Activated T-cell treated with anti-CD3 and anti-CD28 coated beads, Interleukin-2, amount 50 U/mL, for 4 hours (primary cell): Measurements from ENCODE around the gene ADCY10. TPM values are rescaled to one million over a fixed set of nuclear protein-coding genes. Genes with fewer than 3 reads are reported as not detected.
"Not testable (repeated sequence)": the region's sequence is repeated elsewhere in the genome, so short reads cannot be mapped to it uniquely, and the experiment has no call there.

Experiments
- ATAC-seq, 2 donors: fragments of 200-7000 bp; cut with Tn5 transposase; one replicate each; pipeline ENCODE4 v1.10.0; 2021
- DNase-seq: peaks from one replicate; pipeline ENCODE4 v3.0.0-alpha.2; 2020
- H3K27me3 Mint-ChIP-seq: one replicate; pipeline ENCODE4 v1.8.0; 2021; ENCODE audit warnings: low read depth, mixed read lengths
- H3K36me3 Mint-ChIP-seq: one replicate; pipeline ENCODE4 v1.8.0; 2022; ENCODE audit warnings: mixed read lengths; ENCODE audit not compliant: insufficient read depth
- H3K4me1 Mint-ChIP-seq: one replicate; pipeline ENCODE4 v1.8.0; 2021; ENCODE audit warnings: low read depth, mixed read lengths
- H3K4me3 Mint-ChIP-seq: one replicate; pipeline ENCODE4 v1.8.0; 2021; ENCODE audit warnings: mild to moderate bottlenecking, moderate library complexity, mixed read lengths
- H3K9me3 Mint-ChIP-seq: one replicate; pipeline ENCODE4 v1.8.0; 2021; ENCODE audit warnings: mixed read lengths
- total RNA-seq, 3 donors: library from RNA; stranded (reverse); gene quantifications; one replicate each; pipeline ENCODE4 v1.2.1, GENCODE V29; 2021

Gene ADCY10
- total RNA-seq, 3 donors from 2014 or later: not detected

DNA sequence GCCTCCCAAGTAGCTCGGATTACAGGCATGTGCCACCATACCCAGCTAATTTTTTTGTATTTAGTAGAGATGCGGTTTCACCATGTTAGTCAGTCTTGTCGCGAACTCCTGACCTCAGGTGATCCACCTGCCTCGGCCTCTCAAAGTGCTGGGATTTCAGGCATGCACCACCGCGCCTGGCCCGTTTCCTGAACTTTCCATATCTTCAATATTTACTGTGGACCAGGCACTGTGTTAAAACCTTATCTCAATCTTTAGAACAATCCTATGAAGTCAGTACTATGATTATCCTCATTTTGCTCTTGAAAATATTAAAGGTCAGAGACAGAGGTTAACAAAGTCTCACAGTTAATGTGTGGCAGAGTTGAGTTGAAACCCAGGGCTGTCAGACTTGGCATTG lies 1.6 kb upstream of the ADCY10 start:
- no peak for DNase-seq
- H3K4me1 Mint-ChIP-seq: no peaks in the 10 kb centered on the region
- no peaks in the 10 kb centered on the region for H3K9me3 Mint-ChIP-seq
- H3K27me3 Mint-ChIP-seq: no peaks in the 10 kb centered on the region
- ATAC-seq: no peak
- no peak overlapping the region for H3K4me3 Mint-ChIP-seq
- H3K36me3 Mint-ChIP-seq: peaks cover 8% of the 10 kb centered on the region

DNA sequence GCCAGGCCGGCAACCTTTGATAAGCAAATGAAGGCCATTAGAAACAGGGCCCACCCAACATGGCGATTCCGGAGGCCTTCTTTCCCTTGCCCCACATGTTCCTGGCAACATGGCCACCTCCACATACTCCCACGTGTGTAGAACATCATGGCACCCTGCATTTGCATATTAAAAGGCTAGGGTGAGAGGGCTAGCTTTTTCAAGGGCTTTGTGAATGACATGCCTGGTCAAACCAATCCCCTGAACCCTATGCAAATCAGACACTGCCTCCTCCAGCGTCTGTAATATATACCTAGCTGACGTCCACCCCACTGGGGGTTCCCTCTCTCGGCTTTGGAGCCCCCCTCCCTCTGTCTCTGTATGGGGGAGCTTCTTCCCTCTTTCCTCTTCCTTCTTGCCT lies 1.6 kb downstream of the ADCY10 start:
- Mint-ChIP-seq H3K36me3 (peaks cover 2% of the 10 kb centered on the region), H3K9me3 (peaks cover 11% of the 10 kb centered on the region), H3K27me3 (no peaks in the 10 kb centered on the region), H3K4me3 (no peak overlapping the region), H3K4me1 (no peaks in the 10 kb centered on the region)
- ATAC-seq: no peak
- no peak for DNase-seq

DNA sequence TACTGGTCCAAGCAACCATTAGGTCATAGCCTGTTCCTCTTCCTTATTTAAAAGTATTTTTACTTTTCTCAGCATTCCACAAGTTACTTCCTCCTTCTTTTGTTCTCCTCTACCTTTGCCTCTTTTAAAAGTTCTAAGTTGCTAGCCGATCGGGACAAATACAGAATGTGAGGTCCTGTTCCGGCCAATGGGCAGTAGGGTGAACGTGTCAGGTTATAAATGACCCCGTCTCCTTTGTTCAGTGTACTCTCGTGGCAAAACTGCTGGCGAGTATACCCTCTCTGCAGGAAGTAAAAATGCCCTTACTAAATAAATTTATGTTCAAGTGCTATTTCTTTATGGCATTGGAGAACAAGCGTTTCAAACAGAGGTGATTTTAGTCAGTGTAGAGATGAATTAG lies 2.5 kb downstream of the ADCY10 start:
- DNase-seq (no peak), ATAC-seq (no peak)
- Mint-ChIP-seq H3K4me1 (no peaks in the 10 kb centered on the region), H3K4me3 (no peak overlapping the region), H3K36me3 (no peaks in the 10 kb centered on the region), H3K27me3 (no peaks in the 10 kb centered on the region), H3K9me3 (peaks cover 11% of the 10 kb centered on the region)

DNA sequence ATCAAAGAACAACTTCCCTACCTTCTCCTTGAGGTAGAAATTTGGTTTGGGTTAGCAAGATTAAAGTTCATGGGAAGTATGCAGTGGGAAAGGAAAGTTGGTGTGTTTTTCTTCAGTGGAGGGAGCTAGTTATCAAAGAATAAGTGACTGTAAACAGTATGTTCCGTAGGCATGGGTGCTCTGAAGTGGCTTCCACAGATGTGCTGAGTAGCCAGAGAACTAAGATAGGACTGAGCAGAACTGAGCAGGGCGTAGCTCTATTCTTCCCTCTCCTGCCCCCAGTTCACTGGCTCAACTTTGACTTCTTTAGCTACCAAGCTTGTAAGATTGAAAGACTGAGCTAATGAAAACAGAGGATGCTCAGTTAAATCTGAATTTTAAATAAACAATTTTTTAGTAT lies 3.4 kb downstream of the ADCY10 start:
- DNase-seq: no peak
- H3K4me1 Mint-ChIP-seq: no peaks in the 10 kb centered on the region
- H3K36me3 Mint-ChIP-seq: no peaks in the 10 kb centered on the region
- H3K4me3 Mint-ChIP-seq: no peak overlapping the region
- no peak for ATAC-seq
- no peaks in the 10 kb centered on the region for H3K27me3 Mint-ChIP-seq
- peaks cover 11% of the 10 kb centered on the region for H3K9me3 Mint-ChIP-seq

DNA sequence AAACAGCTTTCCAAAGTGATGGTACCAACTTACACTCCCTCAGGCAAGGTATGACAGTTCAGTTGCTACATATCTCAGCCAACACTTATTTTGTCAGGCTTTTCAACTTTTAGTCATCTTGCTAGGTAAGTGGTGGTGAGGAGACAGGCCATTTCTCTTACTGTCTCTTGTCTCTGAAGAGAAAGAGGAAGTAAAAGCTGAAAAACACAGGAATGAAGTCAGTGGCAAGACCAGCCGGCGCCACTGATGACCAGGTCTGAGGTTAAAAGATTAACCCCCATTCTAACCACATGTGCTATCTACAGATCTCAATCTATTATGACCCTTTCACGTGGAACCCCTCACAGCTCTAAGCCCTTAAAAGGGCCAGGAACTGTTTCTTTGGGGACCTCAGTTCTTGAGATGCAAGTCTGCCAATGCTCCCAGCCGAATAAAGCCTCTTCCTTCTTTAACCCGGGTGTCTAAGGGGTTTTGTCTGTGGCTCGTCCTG lies 4.2 kb downstream of the ADCY10 start:
- DNase-seq (no peak), ATAC-seq (no peak)
- no peak overlapping the region for H3K4me3 Mint-ChIP-seq
- no peaks in the 10 kb centered on the region for H3K27me3 Mint-ChIP-seq
- H3K9me3 Mint-ChIP-seq: peaks cover 11% of the 10 kb centered on the region
- no peaks in the 10 kb centered on the region for H3K36me3 Mint-ChIP-seq
- no peaks in the 10 kb centered on the region for H3K4me1 Mint-ChIP-seq

DNA sequence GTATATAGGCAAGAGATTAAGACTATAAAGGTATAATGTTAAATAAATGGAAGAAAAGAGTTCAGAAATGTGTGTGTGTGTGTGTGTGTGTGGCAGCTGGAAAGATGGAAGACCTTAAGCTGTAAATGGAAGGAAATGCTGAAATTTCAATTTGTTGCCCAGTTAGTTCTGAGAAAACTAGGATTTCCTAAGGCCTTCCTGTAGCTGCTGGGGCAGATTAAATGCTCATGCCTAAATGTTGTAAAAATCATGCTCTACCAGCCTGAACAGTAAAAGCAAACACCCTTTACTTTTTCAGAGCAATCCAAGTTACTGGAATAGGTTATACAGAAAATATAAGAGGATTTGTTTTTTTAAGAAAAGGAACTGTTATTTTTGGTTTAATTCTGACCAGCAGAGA lies 8.3 kb downstream of the ADCY10 start:
- no peak overlapping the region for H3K4me3 Mint-ChIP-seq

DNA sequence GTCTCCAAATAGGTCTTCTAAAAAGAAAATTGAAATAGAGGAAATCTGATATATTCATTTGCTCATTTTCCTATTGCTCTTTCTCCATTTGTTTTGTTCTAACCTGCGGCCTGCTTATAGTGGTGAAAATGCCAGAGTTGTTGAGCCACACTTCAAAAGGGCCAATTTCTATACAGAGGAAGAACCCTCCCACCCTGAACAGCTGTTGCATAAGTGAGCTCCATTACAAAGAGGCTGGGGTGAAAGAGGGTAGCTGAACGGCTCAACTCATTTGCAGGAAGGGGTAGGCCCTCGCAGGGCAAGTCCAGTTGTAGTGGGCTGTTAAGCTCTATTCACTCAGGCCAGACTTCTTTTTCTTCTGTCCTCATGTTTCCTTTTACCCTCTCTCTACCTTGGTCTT lies 8.8 kb downstream of the ADCY10 start:
- no peaks in the 10 kb centered on the region for H3K27me3 Mint-ChIP-seq
- no peak overlapping the region for H3K4me3 Mint-ChIP-seq
- peaks cover 8% of the 10 kb centered on the region for H3K9me3 Mint-ChIP-seq
- DNase-seq: no peak
- no peaks in the 10 kb centered on the region for H3K36me3 Mint-ChIP-seq
- ATAC-seq: no peak
- no peaks in the 10 kb centered on the region for H3K4me1 Mint-ChIP-seq

More for the DNA sequence above, 8.3 kb downstream of the ADCY10 start:
- DNase-seq: no peak
- Mint-ChIP-seq H3K27me3 (no peaks in the 10 kb centered on the region), H3K9me3 (peaks cover 11% of the 10 kb centered on the region), H3K36me3 (no peaks in the 10 kb centered on the region), H3K4me1 (no peaks in the 10 kb centered on the region)
- ATAC-seq: no peak

DNA sequence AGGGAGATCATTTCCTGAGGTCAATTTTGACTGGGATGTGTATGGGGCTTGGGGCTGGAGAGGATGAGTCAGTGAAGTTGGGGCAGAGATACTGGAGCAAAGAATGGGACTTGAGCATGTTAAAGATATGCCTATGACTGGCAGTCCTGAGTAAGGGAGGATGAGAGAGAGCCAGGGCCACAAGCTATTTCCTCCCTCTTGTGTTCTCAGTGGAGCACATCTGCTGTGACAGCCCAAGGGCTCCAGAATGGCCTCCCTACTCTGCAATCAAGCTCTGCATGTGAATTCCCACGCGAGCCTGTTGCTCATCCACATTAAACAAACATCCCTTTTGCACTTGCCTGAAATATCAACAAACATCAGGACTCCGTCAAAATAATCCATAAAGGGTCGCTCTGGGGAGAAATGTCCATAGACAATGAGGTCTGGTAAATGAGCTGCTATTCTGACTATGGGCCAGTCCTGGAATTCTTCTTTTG lies 9.2 kb downstream of the ADCY10 start:
- Mint-ChIP-seq H3K27me3 (no peaks in the 10 kb centered on the region), H3K4me1 (no peaks in the 10 kb centered on the region), H3K4me3 (no peak overlapping the region), H3K9me3 (peaks cover 5% of the 10 kb centered on the region), H3K36me3 (no peaks in the 10 kb centered on the region)
- DNase-seq (no peak), ATAC-seq (no peak)

DNA sequence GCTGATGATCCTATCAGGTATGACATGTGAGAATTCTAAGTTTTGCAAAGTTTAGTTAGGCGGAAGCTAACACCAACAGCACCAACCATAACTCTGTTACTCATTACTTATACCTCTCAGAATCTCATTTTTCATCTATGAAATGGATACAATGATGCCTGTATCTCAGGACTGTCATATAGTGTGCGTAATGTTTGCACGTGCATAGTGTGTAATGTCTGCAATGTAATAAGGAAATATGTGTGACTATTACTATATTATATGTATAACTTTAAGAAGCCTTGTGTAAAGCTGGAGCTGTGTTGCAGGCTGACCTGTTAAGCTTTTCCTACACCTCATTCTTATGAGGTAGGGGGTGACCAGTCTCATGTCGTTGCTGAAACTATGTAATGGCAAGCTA lies 13.0 kb downstream of the ADCY10 start:
- Mint-ChIP-seq H3K4me1 (no peaks in the 10 kb centered on the region), H3K4me3 (no peak overlapping the region), H3K27me3 (no peaks in the 10 kb centered on the region), H3K36me3 (no peaks in the 10 kb centered on the region), H3K9me3 (no peaks in the 10 kb centered on the region)
- no peak for ATAC-seq
- DNase-seq: no peak

DNA sequence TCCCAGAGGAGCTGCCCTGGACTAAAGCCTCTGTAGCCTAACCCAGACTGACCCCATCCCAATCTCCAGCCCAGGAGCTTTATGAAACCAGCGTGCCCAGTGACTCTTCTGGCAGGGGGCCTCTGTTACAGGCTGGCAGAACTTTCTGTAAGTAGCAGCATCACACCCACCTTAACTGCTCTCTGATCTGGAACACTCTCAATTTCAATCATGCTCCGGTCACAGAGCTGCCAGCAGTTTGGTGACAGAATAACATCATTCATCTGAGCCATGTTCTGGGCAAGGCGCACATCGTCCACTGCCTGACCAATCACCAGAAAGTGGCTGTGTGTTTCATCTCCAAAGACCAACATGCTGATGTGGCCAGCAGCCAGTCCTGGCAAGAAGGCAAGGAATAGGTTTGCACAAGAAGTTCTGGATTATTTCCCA lies 14.7 kb downstream of the ADCY10 start:
- H3K36me3 Mint-ChIP-seq: no peaks in the 10 kb centered on the region
- no peak overlapping the region for H3K4me3 Mint-ChIP-seq
- no peak for DNase-seq
- no peaks in the 10 kb centered on the region for H3K27me3 Mint-ChIP-seq
- no peaks in the 10 kb centered on the region for H3K9me3 Mint-ChIP-seq
- ATAC-seq: no peak
- H3K4me1 Mint-ChIP-seq: no peaks in the 10 kb centered on the region

DNA sequence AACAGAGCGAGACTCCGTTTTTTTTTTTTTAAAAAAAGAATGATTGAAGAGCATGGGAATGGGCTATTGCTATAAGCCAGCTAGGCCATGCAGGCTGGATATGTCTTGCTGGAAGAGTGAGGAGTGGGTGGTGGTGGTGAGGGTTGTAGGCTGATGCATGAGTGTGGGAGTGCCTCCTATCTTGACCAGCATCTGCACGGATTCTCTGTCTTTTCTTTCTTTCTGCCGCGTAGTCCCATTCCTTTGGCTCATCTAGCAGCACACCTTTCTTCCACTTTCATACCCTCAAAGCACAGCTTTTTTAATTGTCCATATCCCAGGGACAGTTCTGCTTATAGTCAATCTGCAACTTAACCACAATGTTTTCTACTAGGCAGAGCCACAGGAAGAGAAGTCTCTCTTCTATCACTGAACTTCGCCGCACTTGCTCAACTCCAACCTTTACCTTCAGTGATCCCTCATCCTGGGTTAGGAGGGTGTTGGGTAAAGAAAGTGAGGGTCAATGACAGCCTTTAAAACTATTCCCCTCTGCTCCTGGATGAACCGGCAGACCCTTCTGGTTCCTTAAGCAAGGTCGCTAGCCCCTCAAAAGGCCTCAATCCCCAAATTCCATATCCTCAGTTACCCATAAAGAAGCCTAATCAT lies 15.2 kb downstream of the ADCY10 start:
- Mint-ChIP-seq H3K9me3 (no peaks in the 10 kb centered on the region), H3K27me3 (no peaks in the 10 kb centered on the region), H3K36me3 (no peaks in the 10 kb centered on the region), H3K4me1 (no peaks in the 10 kb centered on the region), H3K4me3 (no peak overlapping the region)
- ATAC-seq (no peak), DNase-seq (no peak)

DNA sequence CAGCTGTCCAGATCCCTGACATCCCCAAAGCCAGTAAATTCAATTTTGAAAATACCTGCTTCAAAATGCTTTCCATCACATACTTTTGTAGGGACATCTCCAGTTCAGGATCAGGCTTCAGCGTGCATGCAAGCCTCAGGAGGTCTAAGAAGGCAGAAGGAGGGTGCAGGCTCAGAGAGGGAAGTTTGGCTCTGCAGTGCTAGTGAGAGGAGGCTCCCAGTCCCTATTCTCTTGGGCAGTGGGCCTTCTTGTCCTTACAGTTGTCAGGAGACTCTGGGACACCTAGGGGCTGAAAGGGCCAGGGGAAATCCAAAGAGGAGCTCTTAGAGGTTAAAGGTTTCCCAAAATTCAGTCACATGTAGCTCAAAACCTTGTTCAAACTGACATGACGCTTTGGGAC lies 20.1 kb downstream of the ADCY10 start:
- Mint-ChIP-seq H3K4me1 (peaks cover 2% of the 10 kb centered on the region), H3K4me3 (no peak overlapping the region), H3K27me3 (no peaks in the 10 kb centered on the region), H3K9me3 (no peaks in the 10 kb centered on the region), H3K36me3 (no peaks in the 10 kb centered on the region)
- no peak for ATAC-seq
- DNase-seq: no peak

DNA sequence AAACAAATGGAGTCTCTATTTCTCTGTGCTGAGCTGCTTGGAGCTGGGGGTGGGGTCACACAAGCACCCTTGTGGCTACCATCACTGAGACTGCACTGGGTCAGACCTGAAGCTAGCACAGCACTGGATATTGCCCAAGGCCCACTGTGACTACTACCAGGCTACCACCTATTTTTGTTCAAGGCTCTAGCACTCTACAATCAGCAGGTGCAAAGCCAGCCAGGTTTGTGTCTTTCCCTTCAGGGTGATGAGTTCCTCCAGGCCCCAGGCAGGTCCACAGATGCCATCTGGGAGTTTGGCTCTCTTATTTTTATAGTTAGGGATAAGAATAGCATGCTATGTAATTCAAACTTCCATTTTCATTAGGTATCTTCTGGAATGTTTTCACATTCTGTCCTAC lies 23.5 kb downstream of the ADCY10 start:
- peaks cover 2% of the 10 kb centered on the region for H3K4me1 Mint-ChIP-seq
- H3K4me3 Mint-ChIP-seq: no peak overlapping the region
- H3K9me3 Mint-ChIP-seq: no peaks in the 10 kb centered on the region
- no peaks in the 10 kb centered on the region for H3K36me3 Mint-ChIP-seq
- ATAC-seq: no peak
- DNase-seq: no peak
- H3K27me3 Mint-ChIP-seq: peaks cover under 1% of the 10 kb centered on the region

DNA sequence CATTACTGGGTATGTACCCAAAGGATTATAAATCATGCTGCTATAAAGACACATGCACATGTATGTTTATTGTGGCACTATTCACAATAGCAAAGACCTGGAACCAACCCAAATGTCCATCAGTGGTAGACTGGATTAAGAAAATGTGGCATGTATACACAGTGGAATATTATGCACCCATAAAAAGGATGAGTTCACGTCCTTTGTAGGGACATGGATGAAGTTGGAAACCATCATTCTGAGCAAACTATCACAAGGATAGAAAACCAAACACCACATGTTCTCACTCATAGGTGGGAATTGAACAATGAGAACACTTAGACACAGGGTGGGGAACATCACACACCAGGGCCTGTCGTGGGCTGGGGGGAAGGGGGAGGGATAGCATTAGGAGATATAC lies 26.7 kb downstream of the ADCY10 start:
- H3K4me1 Mint-ChIP-seq, ATAC-seq, DNase-seq, H3K27me3 Mint-ChIP-seq, H3K4me3 Mint-ChIP-seq, H3K36me3 Mint-ChIP-seq, H3K9me3 Mint-ChIP-seq: not testable (repeated sequence)

DNA sequence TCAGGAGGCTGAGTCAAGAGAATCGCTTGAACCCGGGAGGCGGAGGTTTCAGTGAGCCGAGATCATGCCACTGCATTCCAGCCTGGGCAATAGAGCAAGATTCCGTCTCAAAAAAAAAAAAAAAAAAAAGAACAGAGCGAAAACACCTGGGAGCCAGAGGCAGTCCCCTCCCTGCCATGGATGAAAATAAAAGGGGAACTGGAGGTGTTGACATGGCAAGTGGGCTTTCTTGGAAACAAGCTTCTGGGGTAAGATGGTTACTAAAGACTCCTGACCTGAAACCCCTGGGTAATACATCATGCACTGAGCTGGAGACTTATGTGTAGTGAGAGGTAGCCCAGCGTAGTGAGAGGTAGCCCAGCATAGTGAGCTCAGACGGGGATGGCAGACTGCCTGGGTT lies 31.6 kb downstream of the ADCY10 start:
- no peak for DNase-seq
- Mint-ChIP-seq H3K36me3 (no peaks in the 10 kb centered on the region), H3K4me3 (no peak overlapping the region), H3K9me3 (peaks cover 5% of the 10 kb centered on the region), H3K4me1 (no peaks in the 10 kb centered on the region), H3K27me3 (peaks cover 3% of the 10 kb centered on the region)
- no peak for ATAC-seq
